Stomach (tissue), 4 donors: Measurements from ENCODE around the gene MTERF1.

Experiments used
- POLR2A ChIP-seq, 4 donors: fragments of 450-650 bp; IDR thresholded peaks; one replicate each; pipeline ENCODE4 v1.6.1; 2016; ENCODE audit warnings: antibody characterized with exemption in 4 of 4, control low read depth in 2 of 4, mild to moderate bottlenecking in 1 of 4, moderate library complexity in 1 of 4
- TF ChIP-seq, protein P1 (sequence below), 7 experiments: fragments of 450-650 bp in 4 of 7; fragments of 200-600 bp in 3 of 7; sonication (generic) in 3 of 7; IDR thresholded peaks; one replicate each; pipeline ENCODE4 v1.5.1; 2016 to 2019; ENCODE audit warnings: antibody characterized with exemption in 7 of 7, control low read depth in 2 of 7, mild to moderate bottlenecking in 1 of 7

DNA sequence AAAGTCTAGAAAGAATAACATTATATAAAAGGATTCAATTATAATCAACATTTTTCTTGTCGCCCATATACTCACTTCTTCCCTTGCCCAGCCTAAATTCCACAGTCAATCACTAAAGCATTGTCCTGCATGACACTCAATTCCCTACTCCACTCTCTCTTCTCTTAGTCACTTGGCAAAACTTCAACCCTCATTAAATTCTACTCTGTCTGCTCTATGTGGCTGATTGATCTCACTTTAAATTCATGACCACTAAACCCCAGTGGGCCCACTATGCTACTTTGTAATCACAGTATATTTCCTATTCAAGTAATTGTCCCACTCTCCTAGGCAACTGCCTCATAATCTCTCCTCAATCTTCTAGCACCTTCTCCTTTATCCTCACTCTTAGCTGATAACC, 54.1 kb downstream of the MTERF1 start:
- TF ChIP-seq, protein P1, sequence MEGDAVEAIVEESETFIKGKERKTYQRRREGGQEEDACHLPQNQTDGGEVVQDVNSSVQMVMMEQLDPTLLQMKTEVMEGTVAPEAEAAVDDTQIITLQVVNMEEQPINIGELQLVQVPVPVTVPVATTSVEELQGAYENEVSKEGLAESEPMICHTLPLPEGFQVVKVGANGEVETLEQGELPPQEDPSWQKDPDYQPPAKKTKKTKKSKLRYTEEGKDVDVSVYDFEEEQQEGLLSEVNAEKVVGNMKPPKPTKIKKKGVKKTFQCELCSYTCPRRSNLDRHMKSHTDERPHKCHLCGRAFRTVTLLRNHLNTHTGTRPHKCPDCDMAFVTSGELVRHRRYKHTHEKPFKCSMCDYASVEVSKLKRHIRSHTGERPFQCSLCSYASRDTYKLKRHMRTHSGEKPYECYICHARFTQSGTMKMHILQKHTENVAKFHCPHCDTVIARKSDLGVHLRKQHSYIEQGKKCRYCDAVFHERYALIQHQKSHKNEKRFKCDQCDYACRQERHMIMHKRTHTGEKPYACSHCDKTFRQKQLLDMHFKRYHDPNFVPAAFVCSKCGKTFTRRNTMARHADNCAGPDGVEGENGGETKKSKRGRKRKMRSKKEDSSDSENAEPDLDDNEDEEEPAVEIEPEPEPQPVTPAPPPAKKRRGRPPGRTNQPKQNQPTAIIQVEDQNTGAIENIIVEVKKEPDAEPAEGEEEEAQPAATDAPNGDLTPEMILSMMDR (IDR thresholded peaks at IDR 0.05) = no peak
- no peak for TF ChIP-seq POLR2A (IDR thresholded peaks at IDR 0.05)
